K562 (cell line): Measurements from ENCODE around the gene NDUFS6. TPM values are rescaled to one million over a fixed set of nuclear protein-coding genes. Genes with fewer than 3 reads are reported as not detected.

Experiments used
- ATAC-seq: fragments of 200-7000 bp; cut with Tn5 transposase; 3 replicates; pipeline ENCODE4 v1.9.1; 2020; ENCODE audit warnings: moderate library complexity
- BruUV-seq: library from RNA; stranded (reverse); fragments of 400-500 nt; replicated peaks from 2 replicates; lab custom pipeline; 2021; lab: Mats Ljungman, UMichigan
- CTCF ChIA-PET: fragments of 300-600 bp; formaldehyde crosslinking; extraction: SDS; loops from one replicate; lab custom pipeline; 2021; ENCODE audit warnings: low intra/inter-chr PET ratio; lab: Yijun Ruan, JAX
- POLR2A ChIA-PET: fragments of 300-600, 350-650 bp; sonication (Branson Sonifier 250); formaldehyde crosslinking; extraction: SDS; loops from one replicate; lab custom pipeline; 2021; ENCODE audit warnings: antibody characterized with exemption, inconsistent platforms; lab: Yijun Ruan, JAX
- DNase-seq, 4 experiments: peaks; one replicate each; pipeline versions ENCODE4 v3.0.0 to v3.0.0-alpha.2; 2011 to 2018; ENCODE audit warnings: low spot score in 3 of 4, mixed read lengths in 3 of 4; ENCODE audit errors: extremely low read depth in 1 of 4
- FAIRE-seq: peaks from 2 replicates; lab custom pipeline; 2011; peaks lifted over from hg19 to GRCh38; lab: Jason Lieb, UNC
- H2AFZ ChIP-seq: 2 replicates; pipeline ENCODE4 v1.6.0; 2011; ENCODE audit warnings: low read depth, low read length, control low read depth, inconsistent platforms
- H3K27ac ChIP-seq: fragments of 200-600 bp; 3 replicates; pipeline ENCODE4 v1.8.0; 2011; ENCODE audit warnings: low read depth, mild to moderate bottlenecking, control low read depth, inconsistent platforms, low read length, moderate library complexity, mixed read lengths; ENCODE audit errors: extremely low read depth
- H3K27me3 ChIP-seq, 2 experiments: fragments of 300-600 bp in 1 of 2; 2 replicates in 1 of 2; 3 replicates in 1 of 2; pipeline versions ENCODE4 v1.6.0 to v1.8.0; 2011; ENCODE audit warnings: inconsistent platforms in 2 of 2, low read length in 2 of 2, mild to moderate bottlenecking in 1 of 2, mixed read lengths in 1 of 2, moderate library complexity in 1 of 2; ENCODE audit not compliant: control insufficient read depth in 2 of 2, insufficient read depth in 2 of 2
- H3K36me3 ChIP-seq: fragments of 300-600 bp; 3 replicates; pipeline ENCODE4 v1.8.0; 2011; ENCODE audit warnings: mild to moderate bottlenecking, low read length, inconsistent platforms; ENCODE audit not compliant: control insufficient read depth, insufficient read depth
- H3K4me1 ChIP-seq, 2 experiments: fragments of 200-600 bp in 1 of 2; replicated peaks in 1 of 2; 2 replicates in 1 of 2; 3 replicates in 1 of 2; pipeline versions ENCODE4 v1.5.1 to v1.8.0; 2011; ENCODE audit warnings: inconsistent platforms in 2 of 2, low read length in 2 of 2, mild to moderate bottlenecking in 1 of 2, mixed read lengths in 1 of 2, moderate library complexity in 1 of 2; ENCODE audit not compliant: control insufficient read depth in 2 of 2, insufficient read depth in 2 of 2
- H3K4me2 ChIP-seq: 2 replicates; pipeline ENCODE4 v1.6.1; 2011; ENCODE audit warnings: low read length, control low read depth, inconsistent platforms, mixed read lengths; ENCODE audit not compliant: insufficient read depth
- H3K4me3 ChIP-seq: fragments of 200-600 bp; sonication (generic), shearing (Covaris generic); 2 replicates; pipeline ENCODE4 v1.5.1; 2016; ENCODE audit warnings: control low read depth, inconsistent platforms
- H3K79me2 ChIP-seq: fragments of 200-600 bp; 3 replicates; pipeline ENCODE4 v1.8.0; 2011; ENCODE audit warnings: low read length, inconsistent platforms; ENCODE audit not compliant: control insufficient read depth, insufficient read depth
- H3K9ac ChIP-seq, 2 experiments: 2 replicates each; pipeline versions ENCODE4 v1.6.0 to v1.6.1; 2011; ENCODE audit warnings: low read depth in 2 of 2, low read length in 2 of 2, control low read depth in 1 of 2, inconsistent platforms in 1 of 2, mild to moderate bottlenecking in 1 of 2, mixed read lengths in 1 of 2; ENCODE audit not compliant: insufficient read depth in 1 of 2
- H3K9me1 ChIP-seq: one replicate; pipeline ENCODE4 v1.6.0; 2011; ENCODE audit warnings: inconsistent platforms, mild to moderate bottlenecking, low read length, moderate library complexity; ENCODE audit not compliant: control insufficient read depth, insufficient read depth
- H3K9me3 ChIP-seq: replicated peaks from 2 replicates; pipeline ENCODE4 v1.5.1; 2011; ENCODE audit warnings: low read depth, low read length, inconsistent platforms; ENCODE audit not compliant: control insufficient read depth, insufficient read depth
- H4K20me1 ChIP-seq: replicated peaks from 2 replicates; pipeline ENCODE4 v1.6.1; 2011; ENCODE audit warnings: low read length, inconsistent platforms, mixed read lengths; ENCODE audit not compliant: control insufficient read depth, insufficient read depth
- ATF7 ChIP-seq: fragments of 450-650 bp; IDR thresholded peaks from 2 replicates; pipeline ENCODE4 v1.7.1; 2014; ENCODE audit warnings: mild to moderate bottlenecking, moderate library complexity
- E2F6 ChIP-seq, 2 experiments: IDR thresholded peaks; 2 replicates each; pipeline ENCODE4 v1.6.1; 2011; ENCODE audit warnings: borderline replicate concordance in 1 of 2, control low read depth in 1 of 2, low read depth in 1 of 2, low read length in 1 of 2, mild to moderate bottlenecking in 1 of 2, mixed read lengths in 1 of 2, moderate library complexity in 1 of 2; ENCODE audit not compliant: insufficient read depth in 1 of 2, insufficient read length in 1 of 2, poor library complexity in 1 of 2, severe bottlenecking in 1 of 2; ENCODE audit errors: extremely low read depth in 1 of 2
- HOXB6 ChIP-seq: fragments of 250-450 bp; sonication (Bioruptor Pico); IDR thresholded peaks from 2 replicates; pipeline ENCODE4 v1.5.1; 2022; ENCODE audit warnings: mild to moderate bottlenecking, borderline replicate concordance
- TRIM25 ChIP-seq: fragments of 450-650 bp; IDR thresholded peaks from 2 replicates; pipeline ENCODE4 v1.7.0; 2016; ENCODE audit warnings: borderline replicate concordance
- WGBS: fragments of 100-300 bp; shearing (Covaris generic); methylation state at CpG from one replicate; pipeline ENCODE4 v1.1.6; 2016; ENCODE audit warnings: low coverage, mixed read lengths; ENCODE audit not compliant: insufficient coverage; ENCODE audit errors: missing lambda C conversion rate; 5-methylcytosine and 5-hydroxymethylcytosine counted together
- in situ Hi-C: fragments of 300-500 bp; cut with MboI; formaldehyde crosslinking; loops from 4 replicates; pipeline ENCODE4 v1.15.0; 2018; ENCODE audit warnings: inconsistent platforms, mixed read lengths
- intact Hi-C: fragments of 100-400 bp; cut with micrococcal nuclease; formaldehyde crosslinking; loops from 2 replicates; pipeline ENCODE4 v1.14.2; 2022
- polyA plus RNA-seq, 8 experiments: library from polyadenylated mRNA; depleted of rRNA in 4 of 8; stranded (reverse) in 5 of 8; unstranded in 3 of 8; fragments of >200 nt; fragmentation: Nextera tagmentation in 2 of 8; fragmentation: Illumina TruSeq in 1 of 8; extraction: Ambion mirVana in 2 of 8; extraction: Trizol in 1 of 8; gene quantifications; 2 replicates each; pipeline versions ENCODE4 v1.2.1 to v1.2.3, GENCODE V29; 2011 to 2014; ENCODE audit warnings: inconsistent platforms in 1 of 8, missing spikeins in 1 of 8
- total RNA-seq, 7 experiments: library from RNA; depleted of rRNA in 6 of 7; stranded (reverse); fragments of >200 nt in 6 of 7; fragmentation: Illumina TruSeq in 2 of 7; extraction: Trizol in 2 of 7; gene quantifications; 2 replicates each; pipeline versions ENCODE4 v1.2.1 to v1.2.3, GENCODE V29; 2011 to 2021; ENCODE audit warnings: low replicate concordance in 1 of 7

NDUFS6 gene
- total and polyA plus RNA-seq, 9 of the 15 experiments (the other 6 are each of a cell fraction or from before 2014, with no cell fraction given), result 36.1 to 291 (median 77.0) TPM

GRCh38 chr5:1827886-1828397, 26.7 kb downstream of the NDUFS6 start (continued):
- no peak for TF ChIP-seq TRIM25

- BruUV-seq, result no TSS peak
- peaks cover 19% of the 10 kb centered on the region; the same call in 2 of the 3 replicates for H3K36me3 ChIP-seq
- H2AFZ ChIP-seq, result no peak overlapping the region
- H3K9me1 ChIP-seq, result no peaks in the 10 kb centered on the region
- H3K9me3 ChIP-seq, result no peaks in the 10 kb centered on the region
- intact Hi-C loops (no loop called here), in situ Hi-C loops (no loop called here)
- ATAC-seq, result no peak
- ChIA-PET CTCF (no interaction called here), POLR2A (no interaction called here)
- no peak overlapping the region for H3K4me3 ChIP-seq
- 52% methylated on average over 17 of the region's 17 CpGs for WGBS
- peaks cover 30 to 49% of the 10 kb centered on the region in 2 experiments for H3K27me3 ChIP-seq
- FAIRE-seq, result no peak
- peaks cover 0 to 19% of the 10 kb centered on the region in 2 experiments; a peak in 2 of 5 replicates for H3K4me1 ChIP-seq
- peaks cover 20% of the 10 kb centered on the region for H4K20me1 ChIP-seq
- H3K4me2 ChIP-seq, result no peak overlapping the region
- DNase-seq, result no peak
- TF ChIP-seq E2F6 (IDR thresholded peaks at IDR 0.05; ENCODE audit: borderline replicate concordance in 1 of 2, extremely low read depth in 1 of 2, insufficient read depth in 1 of 2, insufficient read length in 1 of 2, low read depth in 1 of 2, low read length in 1 of 2, poor library complexity in 1 of 2, severe bottlenecking in 1 of 2), result no peak
- TF ChIP-seq ATF7, result no peak
- no peak for TF ChIP-seq HOXB6 (CRISPR knock-in tag)
- no peak overlapping the region for H3K27ac ChIP-seq
- H3K79me2 ChIP-seq, result no peaks in the 10 kb centered on the region
- no peak overlapping the region for H3K9ac ChIP-seq
These were observed 29.5 kb downstream of the NDUFS6 start for GRCh38 chr5:1830571-1831228.
